DMS153 (cell line): ENCODE data around the gene OXCT1.
"Not testable (repeated sequence)": the region's sequence is repeated elsewhere in the genome, so short reads cannot be mapped to it uniquely, and the experiment has no call there.

Source experiments
- DNase-seq: peaks from one replicate; lab custom pipeline; 2025; lab: John Stamatoyannopoulos, UW

The OXCT1 gene

DNA sequence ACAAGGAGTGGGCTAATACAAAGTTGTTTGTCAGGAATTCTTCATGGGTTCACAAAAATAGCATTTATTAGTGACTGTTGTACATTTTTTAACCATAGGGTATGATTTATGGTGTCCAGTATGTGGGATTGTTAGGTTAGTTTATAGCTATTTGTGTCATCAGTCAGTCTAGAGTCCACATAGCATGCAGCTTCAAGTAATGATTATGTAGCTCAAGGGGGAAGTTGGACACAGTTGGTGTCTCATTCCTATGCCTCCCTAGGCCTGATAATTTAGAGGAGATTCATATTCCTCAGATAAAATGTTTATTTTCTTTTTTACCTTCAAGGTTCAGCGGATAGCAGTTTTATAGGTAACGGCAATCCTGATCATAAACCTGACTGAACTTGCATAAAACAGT, 153.8 kb downstream of the OXCT1 start:
- DNase-seq: no peak

DNA sequence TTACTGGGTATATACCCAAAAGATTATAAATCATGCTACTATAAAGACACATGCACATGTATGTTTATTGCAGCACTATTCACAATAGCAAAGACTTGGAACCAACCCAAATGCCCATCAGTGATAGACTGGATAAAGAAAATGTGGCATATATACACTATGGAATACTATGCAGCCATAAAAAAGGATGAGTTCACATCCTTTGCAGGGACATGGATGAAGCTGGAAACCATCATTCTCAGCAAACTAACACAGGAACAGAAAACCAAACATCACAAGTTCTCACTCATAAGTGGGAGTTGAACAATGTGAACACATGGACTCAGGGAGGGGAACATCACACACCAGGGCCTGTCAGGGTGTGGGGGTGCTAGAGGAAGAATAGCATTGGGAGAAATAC, 155.8 kb downstream of the OXCT1 start:
- DNase-seq: not testable (repeated sequence)

DNA sequence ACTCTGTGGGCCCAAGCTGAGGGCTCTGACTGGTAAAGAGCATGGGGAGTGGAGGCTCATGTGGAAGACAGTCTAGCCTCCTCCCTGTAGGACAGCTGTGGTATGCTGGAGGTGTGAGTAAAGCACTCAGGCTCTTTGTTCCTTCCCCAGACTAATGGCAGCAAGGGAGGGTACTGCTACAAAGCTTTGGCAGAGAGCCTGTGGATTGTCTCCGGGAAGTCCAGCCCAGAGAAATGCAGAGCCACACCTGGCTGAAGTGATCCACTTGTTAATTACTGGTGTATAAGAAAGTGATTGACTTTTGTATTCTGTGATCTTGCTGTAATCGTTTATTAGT, 161.7 kb downstream of the OXCT1 start:
- no peak for DNase-seq

DNA sequence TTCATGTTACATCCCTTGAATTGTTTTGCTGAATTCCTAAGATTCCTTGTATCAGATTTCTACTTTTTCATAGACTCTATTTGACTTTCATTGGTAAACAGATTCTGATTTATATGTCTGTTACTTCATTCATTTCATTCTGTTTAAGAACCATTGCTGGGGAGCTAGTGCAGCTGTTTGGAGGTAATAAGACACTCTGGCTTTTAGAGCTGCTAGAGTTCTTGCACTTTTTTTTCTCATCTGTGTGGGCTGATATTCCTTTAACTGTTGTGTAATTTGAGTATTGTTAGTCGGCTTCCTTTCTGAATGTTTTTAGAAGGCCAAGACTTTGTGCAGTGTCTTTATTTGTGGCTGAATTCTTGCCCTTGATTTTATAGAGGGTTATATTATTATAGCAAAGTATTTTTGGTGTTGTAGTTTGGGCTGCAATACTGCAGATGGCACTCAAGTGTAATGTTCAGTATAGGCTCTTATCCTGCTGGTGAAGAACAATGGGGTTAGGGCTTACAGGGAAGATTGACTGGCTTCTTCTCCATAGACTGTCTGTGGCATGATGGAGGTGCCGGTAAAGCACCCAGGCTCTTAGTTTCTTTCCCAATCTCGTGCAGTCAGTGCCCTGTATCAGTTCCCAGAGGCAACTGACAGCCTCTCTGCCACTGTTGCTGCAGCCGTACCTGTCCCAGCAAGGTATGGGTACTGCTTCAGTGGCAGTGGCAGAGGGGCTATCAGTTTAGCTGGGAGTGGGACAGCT, 162.2 kb downstream of the OXCT1 start:
- peak; percentile 39 for DNase-seq

GRCh38 chr5:41695920-41696582, 174.2 kb downstream of the OXCT1 start:
- DNase-seq: no peak

GRCh38 chr5:41686767-41687166, 183.5 kb downstream of the OXCT1 start:
- DNase-seq: no peak

- no peak for DNase-seq
Measured at GRCh38 chr5:41686191-41686590, 184.0 kb downstream of the OXCT1 start.

DNA sequence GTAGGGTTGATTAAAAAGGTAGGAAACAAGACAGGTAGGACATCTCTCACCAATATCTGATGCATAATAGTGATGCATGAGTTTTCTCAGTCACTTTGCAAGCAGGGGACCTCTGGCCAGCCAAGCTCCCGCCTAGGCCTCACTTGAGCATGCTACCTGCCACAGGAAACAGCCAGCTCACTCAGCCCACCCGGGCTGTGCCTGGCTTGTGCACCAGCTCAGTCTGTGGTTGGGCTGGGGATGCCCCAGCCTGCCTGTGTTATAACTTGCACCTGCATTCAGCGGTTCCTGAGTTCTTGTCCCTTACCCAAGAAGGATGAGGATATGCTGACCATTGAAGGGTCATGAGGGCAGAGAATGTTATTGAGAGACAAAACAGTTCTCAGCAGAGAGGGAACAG, 187.0 kb downstream of the OXCT1 start:
- DNase-seq: no peak

GRCh38 chr5:41682641-41683040, 187.6 kb downstream of the OXCT1 start:
- DNase-seq: no peak

DNA sequence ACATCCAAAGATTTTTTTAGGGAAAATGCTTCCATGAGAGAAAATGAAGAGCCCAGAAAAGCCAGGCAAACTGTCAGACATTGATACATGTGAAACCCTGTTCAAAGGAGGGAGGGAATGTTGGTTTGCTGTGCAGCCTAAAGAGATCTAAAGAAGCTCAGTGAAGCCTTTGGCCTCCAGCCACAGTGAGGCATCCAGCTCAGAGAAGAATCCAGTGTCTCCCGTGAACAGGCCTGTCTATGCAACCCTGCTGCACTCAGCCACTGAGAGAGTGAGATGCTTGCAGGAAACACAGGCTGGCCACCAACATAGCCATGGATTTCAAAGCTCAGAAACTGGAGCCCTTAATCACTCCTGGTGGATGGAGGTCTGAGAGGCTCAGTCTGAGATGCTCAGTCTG, 188.4 kb downstream of the OXCT1 start:
- no peak for DNase-seq
